H1 (cell line): ENCODE results near the gene SEC61G. TPM values are rescaled to one million over a fixed set of nuclear protein-coding genes. Genes with fewer than 3 reads are reported as not detected.
A peak's percentile ranks its signal among the peaks of the same experiment; 100 is the strongest.

Experiments used
- CBX5 ChIP-seq: fragments of 300-800, 300-1000 bp; sonication (generic); IDR thresholded peaks from 2 replicates; pipeline ENCODE4 v1.7.1; 2016; ENCODE audit warnings: antibody characterized with exemption, low read length, low read depth
- CREB1 ChIP-seq: IDR thresholded peaks from 2 replicates; pipeline ENCODE4 v1.6.1; 2012; ENCODE audit warnings: inconsistent platforms
- EGR1 ChIP-seq: IDR thresholded peaks from 2 replicates; pipeline ENCODE4 v1.6.1; 2011; ENCODE audit warnings: low read depth, low read length, borderline replicate concordance
- KDM1A ChIP-seq: fragments of 200-600, 300-600 bp; sonication (generic); IDR thresholded peaks from 2 replicates; pipeline ENCODE4 v1.7.1; 2016; ENCODE audit warnings: mild to moderate bottlenecking, low read length, borderline replicate concordance
- POLR2A ChIP-seq, 2 experiments: IDR thresholded peaks; 1 replicate in 1 of 2; 2 replicates in 1 of 2; pipeline ENCODE4 v1.6.1; 2011; ENCODE audit warnings: low read depth in 2 of 2, low read length in 2 of 2, mild to moderate bottlenecking in 2 of 2; ENCODE audit errors: control extremely low read depth in 1 of 2
- RBBP5 ChIP-seq: IDR thresholded peaks from 2 replicates; pipeline ENCODE4 v1.7.1; 2012; ENCODE audit warnings: low read depth, mild to moderate bottlenecking, inconsistent platforms, low read length, moderate library complexity, borderline replicate concordance
- SP2 ChIP-seq: IDR thresholded peaks from 2 replicates; pipeline ENCODE4 v1.6.1; 2012; ENCODE audit warnings: mild to moderate bottlenecking, low read length, inconsistent platforms
- TAF1 ChIP-seq: IDR thresholded peaks from 2 replicates; pipeline ENCODE4 v1.6.1; 2011; ENCODE audit warnings: mild to moderate bottlenecking, low read depth, low read length
- YY1 ChIP-seq: IDR thresholded peaks from 2 replicates; pipeline ENCODE4 v1.6.1; 2011; ENCODE audit warnings: low read depth, mild to moderate bottlenecking, low read length
- polyA plus RNA-seq, 7 experiments: library from polyadenylated mRNA; depleted of rRNA in 3 of 7; stranded (reverse) in 5 of 7; unstranded in 2 of 7; fragments of >200 nt in 5 of 7; fragments of 200-250 nt in 2 of 7; gene quantifications; 1 replicate in 5 of 7; 2 replicates in 1 of 7; 4 replicates in 1 of 7; pipeline versions ENCODE4 v1.2.1 to v1.2.3, GENCODE V29; 2011 to 2013; ENCODE audit warnings: missing spikeins in 2 of 7, mixed read lengths in 2 of 7
- total RNA-seq: library from RNA; stranded (reverse); fragmentation: NEBNext Ultra II Directional; extraction: Animal tissue kit (Norgen Biotek cat#: 25700); gene quantifications from 2 replicates; pipeline ENCODE4 v1.2.1, GENCODE V29; 2021
- TF ChIP-seq, protein P1 (sequence below): IDR thresholded peaks from 2 replicates; pipeline ENCODE4 v1.6.1; 2012; ENCODE audit warnings: inconsistent platforms
- TF ChIP-seq, protein P2 (sequence below): fragments of 300-600 bp; sonication (generic); IDR thresholded peaks from 2 replicates; pipeline ENCODE4 v1.7.1; 2012; ENCODE audit warnings: low read length, moderate library complexity, mild to moderate bottlenecking, inconsistent platforms; ENCODE audit not compliant: insufficient replicate concordance

Gene SEC61G
- total and polyA plus RNA-seq, 2 of the 8 experiments (the other 6 are each of a cell fraction or from before 2014, with no cell fraction given), result 142 to 274 TPM

DNA sequence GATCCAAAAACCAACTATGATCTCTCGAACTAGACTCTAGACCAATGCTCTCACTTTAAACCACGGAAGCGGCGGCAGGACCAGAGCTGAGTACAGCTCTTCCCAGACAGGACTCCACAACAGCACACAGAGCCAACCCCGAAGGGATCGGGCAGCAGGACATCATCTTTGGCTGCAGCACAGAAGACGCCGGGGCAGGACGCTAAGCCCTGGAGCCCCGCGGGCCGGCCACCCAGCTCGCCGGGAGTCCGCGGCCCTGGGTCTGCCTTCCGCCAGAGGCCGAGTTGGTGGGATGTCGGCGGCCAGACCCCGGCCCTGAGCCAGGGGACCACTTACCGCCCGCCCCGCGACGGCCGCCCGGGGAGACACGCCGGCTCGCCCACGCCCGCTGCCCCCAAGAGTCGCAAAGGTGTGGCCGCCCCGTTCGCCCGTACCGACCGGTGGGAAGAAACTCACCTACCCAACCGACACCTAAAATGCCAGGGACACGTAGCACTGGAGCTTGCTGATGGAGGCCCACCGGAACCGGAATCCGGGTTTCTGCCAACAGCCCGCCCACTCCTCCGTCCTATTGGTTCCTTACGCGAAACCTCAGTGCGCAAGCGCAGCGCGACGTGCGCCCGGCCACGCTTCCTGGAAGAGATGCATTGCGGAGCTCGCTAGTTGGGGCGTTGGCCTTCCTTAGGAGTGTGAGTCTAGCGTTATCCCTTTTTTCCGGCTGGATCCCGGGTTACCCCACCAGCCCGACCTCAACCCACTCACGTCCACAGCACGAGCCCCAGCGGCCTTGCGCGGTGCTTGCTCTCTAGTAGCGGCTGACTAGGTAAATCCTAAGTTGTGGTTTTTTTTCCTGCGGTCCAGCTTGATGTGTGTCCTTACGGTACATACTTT is at the start of gene SEC61G (continued):
- 0 out of 2 replicates have a peak, but pooled peaks have one; percentile 25 for TF ChIP-seq SP2
- TF ChIP-seq TAF1, result peak; percentile 88
- TF ChIP-seq YY1, result peak; percentile 42; the same call in 1 of the 2 replicates
- peak; percentile 65 to 90 for TF ChIP-seq POLR2A (IDR thresholded peaks at IDR 0.05; ENCODE audit: control extremely low read depth in 1 of 2, low read depth in 2 of 2, low read length in 2 of 2)
- TF ChIP-seq CBX5, result no peak
- TF ChIP-seq, protein P1, sequence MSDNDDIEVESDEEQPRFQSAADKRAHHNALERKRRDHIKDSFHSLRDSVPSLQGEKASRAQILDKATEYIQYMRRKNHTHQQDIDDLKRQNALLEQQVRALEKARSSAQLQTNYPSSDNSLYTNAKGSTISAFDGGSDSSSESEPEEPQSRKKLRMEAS, result peak; percentile 92
- peak; percentile 83 for TF ChIP-seq CREB1
- TF ChIP-seq RBBP5, result peak; percentile 86
- TF ChIP-seq EGR1, result no peak
- no peak for TF ChIP-seq KDM1A
- TF ChIP-seq, protein P2, sequence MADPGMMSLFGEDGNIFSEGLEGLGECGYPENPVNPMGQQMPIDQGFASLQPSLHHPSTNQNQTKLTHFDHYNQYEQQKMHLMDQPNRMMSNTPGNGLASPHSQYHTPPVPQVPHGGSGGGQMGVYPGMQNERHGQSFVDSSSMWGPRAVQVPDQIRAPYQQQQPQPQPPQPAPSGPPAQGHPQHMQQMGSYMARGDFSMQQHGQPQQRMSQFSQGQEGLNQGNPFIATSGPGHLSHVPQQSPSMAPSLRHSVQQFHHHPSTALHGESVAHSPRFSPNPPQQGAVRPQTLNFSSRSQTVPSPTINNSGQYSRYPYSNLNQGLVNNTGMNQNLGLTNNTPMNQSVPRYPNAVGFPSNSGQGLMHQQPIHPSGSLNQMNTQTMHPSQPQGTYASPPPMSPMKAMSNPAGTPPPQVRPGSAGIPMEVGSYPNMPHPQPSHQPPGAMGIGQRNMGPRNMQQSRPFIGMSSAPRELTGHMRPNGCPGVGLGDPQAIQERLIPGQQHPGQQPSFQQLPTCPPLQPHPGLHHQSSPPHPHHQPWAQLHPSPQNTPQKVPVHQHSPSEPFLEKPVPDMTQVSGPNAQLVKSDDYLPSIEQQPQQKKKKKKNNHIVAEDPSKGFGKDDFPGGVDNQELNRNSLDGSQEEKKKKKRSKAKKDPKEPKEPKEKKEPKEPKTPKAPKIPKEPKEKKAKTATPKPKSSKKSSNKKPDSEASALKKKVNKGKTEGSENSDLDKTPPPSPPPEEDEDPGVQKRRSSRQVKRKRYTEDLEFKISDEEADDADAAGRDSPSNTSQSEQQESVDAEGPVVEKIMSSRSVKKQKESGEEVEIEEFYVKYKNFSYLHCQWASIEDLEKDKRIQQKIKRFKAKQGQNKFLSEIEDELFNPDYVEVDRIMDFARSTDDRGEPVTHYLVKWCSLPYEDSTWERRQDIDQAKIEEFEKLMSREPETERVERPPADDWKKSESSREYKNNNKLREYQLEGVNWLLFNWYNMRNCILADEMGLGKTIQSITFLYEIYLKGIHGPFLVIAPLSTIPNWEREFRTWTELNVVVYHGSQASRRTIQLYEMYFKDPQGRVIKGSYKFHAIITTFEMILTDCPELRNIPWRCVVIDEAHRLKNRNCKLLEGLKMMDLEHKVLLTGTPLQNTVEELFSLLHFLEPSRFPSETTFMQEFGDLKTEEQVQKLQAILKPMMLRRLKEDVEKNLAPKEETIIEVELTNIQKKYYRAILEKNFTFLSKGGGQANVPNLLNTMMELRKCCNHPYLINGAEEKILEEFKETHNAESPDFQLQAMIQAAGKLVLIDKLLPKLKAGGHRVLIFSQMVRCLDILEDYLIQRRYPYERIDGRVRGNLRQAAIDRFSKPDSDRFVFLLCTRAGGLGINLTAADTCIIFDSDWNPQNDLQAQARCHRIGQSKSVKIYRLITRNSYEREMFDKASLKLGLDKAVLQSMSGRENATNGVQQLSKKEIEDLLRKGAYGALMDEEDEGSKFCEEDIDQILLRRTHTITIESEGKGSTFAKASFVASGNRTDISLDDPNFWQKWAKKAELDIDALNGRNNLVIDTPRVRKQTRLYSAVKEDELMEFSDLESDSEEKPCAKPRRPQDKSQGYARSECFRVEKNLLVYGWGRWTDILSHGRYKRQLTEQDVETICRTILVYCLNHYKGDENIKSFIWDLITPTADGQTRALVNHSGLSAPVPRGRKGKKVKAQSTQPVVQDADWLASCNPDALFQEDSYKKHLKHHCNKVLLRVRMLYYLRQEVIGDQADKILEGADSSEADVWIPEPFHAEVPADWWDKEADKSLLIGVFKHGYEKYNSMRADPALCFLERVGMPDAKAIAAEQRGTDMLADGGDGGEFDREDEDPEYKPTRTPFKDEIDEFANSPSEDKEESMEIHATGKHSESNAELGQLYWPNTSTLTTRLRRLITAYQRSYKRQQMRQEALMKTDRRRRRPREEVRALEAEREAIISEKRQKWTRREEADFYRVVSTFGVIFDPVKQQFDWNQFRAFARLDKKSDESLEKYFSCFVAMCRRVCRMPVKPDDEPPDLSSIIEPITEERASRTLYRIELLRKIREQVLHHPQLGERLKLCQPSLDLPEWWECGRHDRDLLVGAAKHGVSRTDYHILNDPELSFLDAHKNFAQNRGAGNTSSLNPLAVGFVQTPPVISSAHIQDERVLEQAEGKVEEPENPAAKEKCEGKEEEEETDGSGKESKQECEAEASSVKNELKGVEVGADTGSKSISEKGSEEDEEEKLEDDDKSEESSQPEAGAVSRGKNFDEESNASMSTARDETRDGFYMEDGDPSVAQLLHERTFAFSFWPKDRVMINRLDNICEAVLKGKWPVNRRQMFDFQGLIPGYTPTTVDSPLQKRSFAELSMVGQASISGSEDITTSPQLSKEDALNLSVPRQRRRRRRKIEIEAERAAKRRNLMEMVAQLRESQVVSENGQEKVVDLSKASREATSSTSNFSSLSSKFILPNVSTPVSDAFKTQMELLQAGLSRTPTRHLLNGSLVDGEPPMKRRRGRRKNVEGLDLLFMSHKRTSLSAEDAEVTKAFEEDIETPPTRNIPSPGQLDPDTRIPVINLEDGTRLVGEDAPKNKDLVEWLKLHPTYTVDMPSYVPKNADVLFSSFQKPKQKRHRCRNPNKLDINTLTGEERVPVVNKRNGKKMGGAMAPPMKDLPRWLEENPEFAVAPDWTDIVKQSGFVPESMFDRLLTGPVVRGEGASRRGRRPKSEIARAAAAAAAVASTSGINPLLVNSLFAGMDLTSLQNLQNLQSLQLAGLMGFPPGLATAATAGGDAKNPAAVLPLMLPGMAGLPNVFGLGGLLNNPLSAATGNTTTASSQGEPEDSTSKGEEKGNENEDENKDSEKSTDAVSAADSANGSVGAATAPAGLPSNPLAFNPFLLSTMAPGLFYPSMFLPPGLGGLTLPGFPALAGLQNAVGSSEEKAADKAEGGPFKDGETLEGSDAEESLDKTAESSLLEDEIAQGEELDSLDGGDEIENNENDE, result no peak
